ENCODE measurements around the gene SP2.
A peak's percentile ranks its signal among the peaks of the same experiment; 100 is the strongest.

Gene SP2

GRCh38 chr17:47889734-47890529 lies 6.1 kb upstream of the SP2 start:
- peak; percentile 89 for DNase-seq (ENCODE audit: low spot score)

DNA sequence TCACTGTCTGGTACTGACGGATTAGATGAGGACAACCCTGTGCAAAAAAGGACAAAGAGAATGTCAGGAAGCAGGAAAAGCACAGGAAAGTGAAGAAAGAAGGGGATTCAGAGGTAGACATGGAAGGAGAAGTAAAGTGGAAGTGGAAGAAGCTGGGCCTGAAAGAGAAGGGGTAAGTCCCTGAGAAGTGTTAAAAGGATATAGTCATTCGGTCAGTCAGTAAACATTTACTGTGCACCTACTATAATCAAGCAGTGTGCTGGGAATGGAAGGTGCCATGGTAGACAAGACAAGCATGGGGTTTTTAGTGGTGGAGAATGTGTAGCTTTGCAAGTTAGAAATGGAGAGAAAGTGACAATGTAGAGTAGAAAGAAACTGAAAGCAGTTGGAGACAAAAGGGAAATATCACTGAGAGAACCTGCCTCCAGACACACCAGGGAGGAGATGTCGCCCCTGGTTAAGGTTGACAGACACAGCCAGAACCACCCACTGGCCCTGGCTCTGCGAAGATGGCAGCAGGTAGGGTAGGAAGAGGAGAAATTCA lies 4.4 kb upstream of the SP2 start:
- DNase-seq (ENCODE audit: low spot score), result no peak

DNA sequence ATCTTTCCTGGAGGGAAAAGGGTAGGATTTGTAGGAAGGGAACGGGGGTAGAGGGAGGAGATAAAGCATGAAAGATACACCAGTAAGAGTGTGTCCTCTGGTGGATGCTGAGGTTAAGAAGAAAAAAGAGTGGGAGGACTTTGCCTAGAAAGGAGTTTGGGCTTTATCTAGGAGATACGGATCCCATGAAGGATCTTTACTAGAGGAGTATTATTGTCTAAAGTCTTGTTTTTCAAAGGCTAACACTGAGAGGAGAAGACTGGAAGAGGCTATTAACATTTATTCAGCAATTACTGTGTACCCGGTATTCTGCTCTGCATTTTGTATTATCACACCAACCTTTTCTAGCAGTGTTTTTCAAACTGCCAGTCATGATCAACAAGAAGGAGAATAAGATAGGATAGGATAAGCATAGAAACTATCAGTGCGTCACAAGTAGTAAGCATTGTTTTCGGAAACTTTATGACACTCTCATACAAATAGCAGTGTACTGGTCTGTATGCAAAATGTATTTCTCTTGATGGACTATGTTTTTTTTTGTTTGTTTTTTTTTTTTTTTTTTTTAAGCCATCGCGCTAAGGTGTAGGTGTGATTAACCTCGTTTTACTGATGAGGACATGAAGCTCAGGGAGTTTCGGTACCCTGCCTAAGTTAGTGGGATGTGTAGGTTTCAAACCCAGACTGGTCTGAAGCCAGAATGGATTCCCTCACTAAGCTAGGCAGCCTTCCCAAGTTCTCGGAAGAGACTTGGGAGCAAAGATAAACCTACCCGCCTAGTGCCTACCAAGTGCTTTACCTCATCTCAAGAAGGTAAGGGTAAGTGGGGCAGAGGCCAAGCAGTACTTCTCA lies 1.3 kb upstream of the SP2 start:
- DNase-seq (ENCODE audit: low spot score), result peak; percentile 37

DNA sequence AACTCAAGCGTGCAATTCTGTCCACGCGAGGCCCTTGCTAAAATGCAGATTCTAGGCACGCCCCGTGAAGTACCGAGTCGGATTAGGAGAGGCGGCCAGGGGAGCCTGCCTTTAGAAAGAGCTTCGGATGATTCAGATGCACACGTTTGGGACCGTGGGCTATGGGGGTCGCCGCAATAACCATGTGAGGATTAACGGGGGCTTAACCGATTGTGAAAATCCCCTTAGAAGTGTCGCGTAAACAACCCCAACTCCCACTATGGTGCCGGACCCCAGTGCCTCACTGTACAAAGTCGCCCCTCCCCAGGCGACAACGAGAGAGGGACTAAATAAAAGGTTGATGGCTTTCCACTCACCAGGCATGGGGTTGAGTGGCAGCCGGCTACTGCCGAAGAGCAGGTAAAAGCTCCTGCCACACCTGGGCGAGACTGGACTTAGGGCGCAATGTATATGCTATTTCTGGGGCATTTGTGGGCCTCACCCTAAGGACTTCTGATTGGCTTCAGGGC lies 635 bp upstream of the SP2 start:
- no peak for DNase-seq (ENCODE audit: low spot score)

DNA sequence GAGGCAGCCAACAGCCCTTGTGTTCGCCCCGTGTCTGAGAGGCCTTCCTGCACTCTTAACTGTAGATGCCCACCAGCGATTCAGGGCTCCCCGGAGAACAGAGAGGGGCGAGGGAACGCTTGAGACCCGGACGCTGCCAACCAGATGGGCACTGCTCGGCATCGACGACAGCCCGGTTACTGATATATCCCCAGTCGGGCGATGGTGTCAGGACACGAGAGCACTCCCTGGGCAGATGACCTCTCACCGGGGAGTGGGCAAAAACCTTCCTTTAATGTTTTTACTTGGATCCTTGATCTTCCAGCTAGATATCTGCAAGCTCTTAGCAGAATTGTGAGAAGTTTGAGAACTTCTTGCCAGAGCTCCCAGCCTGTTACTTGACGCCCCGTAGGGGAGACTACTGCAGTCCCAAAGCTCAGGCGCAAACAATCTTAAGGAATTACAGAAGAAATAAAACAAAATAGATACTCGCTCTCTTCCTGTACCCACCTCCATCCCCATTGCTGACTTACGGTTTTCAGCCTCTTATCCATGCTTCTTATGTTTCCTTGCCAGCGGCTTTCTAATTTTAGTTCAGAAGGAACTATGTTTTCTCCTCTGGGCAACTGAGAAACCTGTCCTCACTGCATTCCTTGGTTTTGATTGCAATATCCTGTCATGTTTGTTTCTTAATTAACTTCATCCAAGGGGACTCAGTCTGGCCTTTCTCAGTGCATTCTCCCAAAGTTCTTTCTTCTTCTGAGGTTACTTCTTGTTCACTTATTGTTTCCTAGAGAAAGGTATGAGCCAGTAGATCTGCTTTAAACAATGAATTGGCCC lies 845 bp downstream of the SP2 start:
- DNase-seq (ENCODE audit: low spot score), result no peak

- DNase-seq (ENCODE audit: low spot score), result no peak
Measured at GRCh38 chr17:47897561-47897960, 1.5 kb downstream of the SP2 start.

GRCh38 chr17:47898241-47898640 lies 2.2 kb downstream of the SP2 start:
- no peak for DNase-seq (ENCODE audit: low spot score)

DNA sequence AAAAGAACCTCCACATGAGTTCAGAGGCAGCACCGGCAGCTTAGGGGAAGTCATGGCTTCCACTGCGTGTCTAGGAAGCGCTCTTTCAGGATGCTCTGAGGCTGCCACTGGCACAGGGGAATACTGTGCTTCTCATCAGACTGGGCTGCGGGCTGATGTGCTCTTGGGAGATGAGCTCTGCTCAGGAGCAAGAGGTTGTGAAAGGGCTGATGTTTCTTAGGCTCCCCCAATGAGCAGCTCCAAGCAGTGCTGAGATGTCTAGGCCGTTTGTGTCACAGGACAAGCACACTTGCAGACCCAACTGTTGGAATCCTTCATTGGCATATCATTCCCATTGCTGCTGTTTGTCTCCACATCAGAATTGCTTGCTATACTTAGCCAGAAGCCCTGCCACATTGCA lies 3.6 kb downstream of the SP2 start:
- DNase-seq (ENCODE audit: low spot score), result no peak

GRCh38 chr17:47901423-47901822 lies 5.4 kb downstream of the SP2 start:
- no peak for DNase-seq (ENCODE audit: low spot score)

GRCh38 chr17:47902039-47902744 lies 6.2 kb downstream of the SP2 start:
- no peak for DNase-seq (ENCODE audit: low spot score)

DNA sequence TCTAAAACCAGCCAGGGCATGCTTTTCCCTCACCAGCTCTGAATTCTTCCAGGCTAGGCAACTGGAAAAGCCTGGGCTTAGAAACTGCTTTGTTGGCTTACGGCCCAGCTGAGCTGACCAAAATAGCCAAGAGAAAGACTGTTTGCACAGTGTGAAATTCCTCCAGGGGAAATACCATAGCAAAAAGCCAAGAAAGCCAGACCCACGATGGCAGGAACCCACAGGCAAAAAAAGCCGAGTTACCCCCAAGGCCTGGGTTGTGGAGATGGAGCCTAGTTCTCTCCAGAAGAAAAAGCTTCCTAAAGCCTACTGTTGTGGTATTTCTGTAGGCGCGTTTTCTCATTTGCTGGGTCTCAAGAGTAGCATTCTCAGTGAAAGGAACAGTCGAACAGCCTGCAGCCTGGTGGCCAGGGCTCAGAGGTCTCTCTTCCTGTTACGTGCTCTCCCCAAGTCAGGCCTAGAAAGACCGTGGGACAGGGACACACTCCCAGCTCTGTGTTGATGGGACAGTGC lies 9.2 kb downstream of the SP2 start:
- peak; percentile 97 for DNase-seq (ENCODE audit: low spot score)

- no peak for DNase-seq (ENCODE audit: low spot score)
Measured at GRCh38 chr17:47906443-47906842, 10.4 kb downstream of the SP2 start.

DNA sequence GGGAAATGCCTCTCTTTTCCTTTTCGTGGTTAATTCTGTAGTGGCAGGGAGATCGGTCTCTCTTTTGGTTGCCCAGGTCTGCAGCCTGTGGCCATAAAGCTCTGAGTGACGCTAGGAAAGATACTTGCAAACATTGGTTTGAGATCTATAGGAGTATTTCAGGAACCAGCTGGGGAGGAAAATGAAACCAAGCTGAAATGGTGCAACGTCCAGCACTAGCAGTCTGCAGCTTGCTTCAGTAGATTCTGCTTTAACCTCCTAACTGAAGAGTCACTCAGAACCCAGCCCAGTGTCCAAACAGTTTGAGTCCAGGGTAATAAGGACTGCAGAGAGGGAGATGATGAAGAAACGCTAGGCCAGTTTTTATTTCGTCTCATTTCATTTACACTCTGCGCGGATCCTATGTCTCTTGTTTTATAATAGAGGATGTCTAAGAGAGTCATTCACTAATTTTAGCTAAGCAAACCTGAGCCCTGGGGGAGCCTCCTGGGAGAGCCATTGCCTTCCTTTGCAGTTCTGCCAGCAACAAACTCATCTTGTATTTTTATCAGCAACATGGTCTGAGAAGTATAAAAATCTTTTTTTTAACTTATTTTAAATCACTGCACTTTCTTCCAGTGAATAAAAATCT lies 12.0 kb downstream of the SP2 start:
- no peak for DNase-seq (ENCODE audit: low spot score)

DNA sequence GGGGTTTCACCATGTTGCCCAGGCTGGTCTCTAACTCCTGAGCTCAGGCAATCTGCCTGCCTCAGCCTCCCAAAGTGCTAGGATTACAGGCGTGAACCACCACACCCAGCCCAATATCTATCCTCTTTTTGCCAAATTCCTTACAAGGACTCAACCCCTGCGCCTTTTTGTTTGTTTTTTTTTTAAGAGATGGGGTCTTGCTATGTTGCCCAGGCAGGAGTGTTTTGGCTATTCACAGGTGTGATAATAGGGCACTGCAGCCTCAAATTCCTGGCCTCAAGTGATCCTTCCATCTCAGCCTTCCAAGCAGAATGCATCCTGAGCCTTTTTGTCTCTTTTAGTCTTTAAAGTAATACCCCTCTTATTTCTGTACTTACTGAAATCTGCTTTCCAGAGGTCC lies 17.0 kb downstream of the SP2 start:
- DNase-seq (ENCODE audit: low spot score), result no peak

- peak; percentile 42 for DNase-seq (ENCODE audit: low spot score)
Measured at GRCh38 chr17:47914306-47914948, 18.4 kb downstream of the SP2 start.

DNA sequence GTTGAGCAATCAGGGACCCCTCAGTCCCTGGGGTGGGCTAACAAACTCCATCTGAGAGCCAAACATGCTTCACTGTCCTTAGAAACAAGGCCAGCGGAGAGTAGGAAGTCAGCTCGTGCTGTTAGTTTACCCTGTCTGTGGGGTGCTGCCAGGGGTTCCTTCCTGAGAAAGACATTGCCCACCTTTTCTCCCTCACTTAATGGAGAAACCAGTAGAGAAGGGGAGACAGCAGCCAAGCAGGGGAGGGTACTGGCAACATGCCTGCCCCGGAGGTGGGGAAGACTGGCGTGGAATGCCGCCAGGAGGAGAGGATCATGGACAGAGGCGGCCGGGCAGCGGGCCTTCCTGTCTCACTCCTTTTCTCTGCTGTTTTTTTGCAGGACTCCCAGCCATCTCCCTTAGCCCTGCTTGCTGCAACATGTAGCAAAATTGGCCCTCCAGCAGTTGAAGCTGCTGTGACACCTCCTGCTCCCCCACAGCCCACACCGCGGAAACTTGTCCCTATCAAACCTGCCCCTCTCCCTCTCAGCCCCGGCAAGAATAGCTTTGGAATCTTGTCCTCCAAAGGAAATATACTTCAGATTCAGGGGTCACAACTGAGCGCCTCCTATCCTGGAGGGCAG lies 19.9 kb downstream of the SP2 start:
- peak; percentile 38 for DNase-seq (ENCODE audit: low spot score)

DNA sequence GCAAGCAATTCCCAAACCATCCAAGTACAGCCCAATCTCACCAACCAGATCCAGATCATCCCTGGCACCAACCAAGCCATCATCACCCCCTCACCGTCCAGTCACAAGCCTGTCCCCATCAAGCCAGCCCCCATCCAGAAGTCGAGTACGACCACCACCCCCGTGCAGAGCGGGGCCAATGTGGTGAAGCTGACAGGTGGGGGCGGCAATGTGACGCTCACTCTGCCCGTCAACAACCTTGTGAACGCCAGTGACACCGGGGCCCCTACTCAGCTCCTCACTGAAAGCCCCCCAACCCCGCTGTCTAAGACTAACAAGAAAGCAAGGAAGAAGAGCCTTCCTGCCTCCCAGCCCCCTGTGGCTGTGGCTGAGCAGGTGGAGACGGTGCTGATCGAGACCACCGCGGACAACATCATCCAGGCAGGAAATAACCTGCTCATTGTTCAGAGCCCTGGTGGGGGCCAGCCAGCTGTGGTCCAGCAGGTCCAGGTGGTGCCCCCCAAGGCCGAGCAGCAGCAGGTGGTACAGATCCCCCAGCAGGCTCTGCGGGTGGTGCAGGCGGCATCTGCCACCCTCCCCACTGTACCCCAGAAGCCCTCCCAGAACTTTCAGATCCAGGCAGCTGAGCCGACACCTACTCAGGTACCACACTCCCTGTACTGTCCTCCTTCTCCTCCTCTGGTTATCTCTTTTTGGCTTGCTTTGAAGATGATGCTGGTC lies 20.6 kb downstream of the SP2 start:
- DNase-seq (ENCODE audit: low spot score), result no peak

DNA sequence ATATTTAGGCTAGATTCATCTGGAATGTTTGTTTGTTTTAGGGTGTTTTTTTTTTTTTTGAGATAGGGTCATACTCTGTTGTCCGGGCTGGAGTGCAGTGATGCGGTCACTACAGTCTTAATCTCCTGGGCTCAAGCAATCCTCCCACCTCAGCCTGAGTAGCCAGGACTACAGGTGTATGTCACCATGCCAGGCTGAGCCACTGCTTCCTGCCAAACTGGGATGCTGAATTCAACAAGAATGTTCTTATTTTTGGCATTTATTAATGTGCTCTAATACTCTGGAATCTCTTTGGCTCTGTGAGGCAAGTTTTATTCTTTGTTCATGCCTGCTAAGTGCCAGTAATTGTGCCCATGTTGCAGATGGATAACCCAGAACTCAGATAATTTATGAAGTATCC lies 21.5 kb downstream of the SP2 start:
- DNase-seq (ENCODE audit: low spot score), result peak; percentile 78

DNA sequence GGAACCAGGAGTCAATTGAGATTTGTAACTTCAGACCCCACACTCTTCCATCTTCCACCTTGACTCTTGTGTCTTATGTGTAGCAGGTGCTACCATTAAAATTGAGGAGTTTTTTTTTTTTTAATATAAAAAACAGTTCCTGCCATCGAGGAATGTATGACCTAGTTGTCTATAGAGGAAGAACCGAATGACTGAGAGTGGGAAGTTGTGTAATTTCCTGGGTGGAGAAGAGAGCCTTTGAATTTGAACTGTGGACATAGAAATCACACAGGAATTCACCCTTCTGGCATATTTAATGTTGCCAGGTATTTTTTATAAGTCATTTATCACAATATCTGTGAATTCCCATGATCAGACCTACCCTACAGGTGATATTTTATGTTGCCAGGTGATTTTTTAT lies 22.0 kb downstream of the SP2 start:
- no peak for DNase-seq (ENCODE audit: low spot score)

All from cerebellar cortex (tissue), 1 donor.